H1 (cell line): ENCODE results near the gene UNK. TPM values are rescaled to one million over a fixed set of nuclear protein-coding genes. Genes with fewer than 3 reads are reported as not detected.
"Not testable (repeated sequence)": the region's sequence is repeated elsewhere in the genome, so short reads cannot be mapped to it uniquely, and the experiment has no call there.

Experiments
- CTCF ChIA-PET: fragments of 300-600 bp; sonication (Branson Sonifier 250); formaldehyde crosslinking; loops from one replicate; lab custom pipeline; 2021; ENCODE audit not compliant: partially characterized antibody; lab: Charles Lee
- POLR2A ChIA-PET: fragments of 300-600 bp; sonication (Branson Sonifier 250); formaldehyde crosslinking; loops from one replicate; lab custom pipeline; 2021; ENCODE audit warnings: inconsistent platforms; ENCODE audit not compliant: partially characterized antibody; lab: Charles Lee
- DNase-seq, 2 experiments: peaks; one replicate each; pipeline versions ENCODE4 v3.0.0 to v3.0.0-alpha.2; 2010 to 2022; ENCODE audit warnings: low spot score in 2 of 2, low read depth in 1 of 2, mixed read lengths in 1 of 2
- FAIRE-seq: peaks from 2 replicates; lab custom pipeline; 2011; peaks lifted over from hg19 to GRCh38; lab: Jason Lieb, UNC
- H2AFZ ChIP-seq: 2 replicates; pipeline ENCODE4 v1.8.1; 2012; ENCODE audit warnings: low read length, inconsistent platforms
- H2AK5ac ChIP-seq: 2 replicates; pipeline ENCODE4 v1.6.1; 2013; ENCODE audit warnings: low read depth, low read length
- H2BK120ac ChIP-seq: replicated peaks from 2 replicates; pipeline ENCODE3; 2013; ENCODE audit warnings: low read depth, low read length, inconsistent platforms
- H2BK12ac ChIP-seq: 2 replicates; pipeline ENCODE4 v1.6.1; 2013; ENCODE audit warnings: low read depth, low read length
- H2BK15ac ChIP-seq: 2 replicates; pipeline ENCODE4 v1.6.1; 2013; ENCODE audit warnings: low read length
- H2BK20ac ChIP-seq: 2 replicates; pipeline ENCODE4 v1.6.1; 2013; ENCODE audit warnings: low read length
- H2BK5ac ChIP-seq: 2 replicates; pipeline ENCODE4 v1.6.1; 2013; ENCODE audit warnings: low read depth, low read length
- H3K14ac ChIP-seq: 2 replicates; pipeline ENCODE4 v1.6.1; 2013; ENCODE audit warnings: inconsistent platforms; ENCODE audit not compliant: insufficient read length
- H3K18ac ChIP-seq: 2 replicates; pipeline ENCODE4 v1.6.1; 2013; ENCODE audit warnings: low read length; ENCODE audit errors: extremely low read depth
- H3K23ac ChIP-seq: 2 replicates; pipeline ENCODE4 v1.6.1; 2013; ENCODE audit warnings: inconsistent platforms; ENCODE audit not compliant: insufficient read length
- H3K23me2 ChIP-seq: 2 replicates; pipeline ENCODE4 v1.6.1; 2013; ENCODE audit warnings: low read depth, low read length
- H3K27ac ChIP-seq: 2 replicates; pipeline ENCODE4 v1.6.1; 2011; ENCODE audit warnings: low read depth, low read length, inconsistent platforms
- H3K27me3 ChIP-seq, 4 experiments: replicated peaks in 1 of 4; 1 replicate in 1 of 4; 2 replicates in 3 of 4; pipeline versions ENCODE4 v1.6.1 to v1.8.1; 2011 to 2013; ENCODE audit warnings: low read length in 3 of 4, mild to moderate bottlenecking in 3 of 4, inconsistent platforms in 2 of 4, mixed read lengths in 2 of 4, moderate library complexity in 1 of 4; ENCODE audit not compliant: control insufficient read depth in 3 of 4, insufficient read depth in 3 of 4; ENCODE audit errors: extremely low read depth in 1 of 4
- H3K36me3 ChIP-seq, 4 experiments: 2 replicates each; pipeline versions ENCODE4 v1.6.1 to v1.8.1; 2011 to 2013; ENCODE audit warnings: mild to moderate bottlenecking in 4 of 4, low read length in 3 of 4, moderate library complexity in 2 of 4, control low read depth in 1 of 4, inconsistent platforms in 1 of 4; ENCODE audit not compliant: insufficient read depth in 4 of 4, control insufficient read depth in 2 of 4
- H3K4ac ChIP-seq: replicated peaks from 2 replicates; pipeline ENCODE3; 2013; ENCODE audit warnings: low read length, low read depth, mixed read lengths, inconsistent platforms; ENCODE audit not compliant: insufficient read length
- H3K4me1 ChIP-seq, 4 experiments: replicated peaks in 1 of 4; 1 replicate in 1 of 4; 2 replicates in 3 of 4; pipeline versions ENCODE4 v1.6.1 to v1.8.1; 2011 to 2013; ENCODE audit warnings: low read length in 3 of 4, inconsistent platforms in 2 of 4, mixed read lengths in 1 of 4; ENCODE audit not compliant: insufficient read depth in 4 of 4, control insufficient read depth in 3 of 4
- H3K4me2 ChIP-seq, 2 experiments: 2 replicates each; pipeline versions ENCODE4 v1.6.1 to v1.8.1; 2011 to 2013; ENCODE audit warnings: low read depth in 2 of 2, low read length in 2 of 2, control low read depth in 1 of 2, inconsistent platforms in 1 of 2, mild to moderate bottlenecking in 1 of 2; ENCODE audit not compliant: insufficient read depth in 1 of 2
- H3K4me3 ChIP-seq, 4 experiments: fragments of 200-600, 300-600 bp in 1 of 4; sonication (generic), shearing (Covaris generic), sonication (Bioruptor Twin) in 1 of 4; 2 replicates each; pipeline versions ENCODE4 v1.5.1 to v1.8.1; 2011 to 2016; ENCODE audit warnings: low read length in 4 of 4, low read depth in 3 of 4, control low read depth in 2 of 4, inconsistent platforms in 2 of 4, mild to moderate bottlenecking in 2 of 4, mixed read lengths in 1 of 4, moderate library complexity in 1 of 4; ENCODE audit not compliant: insufficient read depth in 2 of 4; ENCODE audit errors: extremely low read depth in 1 of 4
- H3K56ac ChIP-seq: replicated peaks from 2 replicates; pipeline ENCODE3; 2013; ENCODE audit warnings: low read depth, mild to moderate bottlenecking, mixed read lengths, low read length, inconsistent platforms; ENCODE audit not compliant: insufficient read length
- H3K79me1 ChIP-seq: 2 replicates; pipeline ENCODE4 v1.6.1; 2013; ENCODE audit warnings: low read depth, low read length, control low read depth
- H3K79me2 ChIP-seq, 2 experiments: 2 replicates each; pipeline versions ENCODE4 v1.6.1 to v1.8.1; 2012 to 2013; ENCODE audit warnings: low read length in 2 of 2, mild to moderate bottlenecking in 2 of 2, inconsistent platforms in 1 of 2; ENCODE audit not compliant: insufficient read depth in 2 of 2, control insufficient read depth in 1 of 2
- H3K9ac ChIP-seq, 4 experiments: replicated peaks in 1 of 4; 1 replicate in 1 of 4; 2 replicates in 3 of 4; pipeline versions ENCODE4 v1.6.1 to v1.8.1; 2011 to 2013; ENCODE audit warnings: low read depth in 3 of 4, low read length in 3 of 4, control low read depth in 2 of 4, mild to moderate bottlenecking in 2 of 4, moderate library complexity in 2 of 4, inconsistent platforms in 1 of 4; ENCODE audit errors: extremely low read depth in 1 of 4
- H3K9me3 ChIP-seq, 2 experiments: 2 replicates each; pipeline versions ENCODE4 v1.6.1 to v1.8.1; 2012 to 2013; ENCODE audit warnings: mild to moderate bottlenecking in 2 of 2, moderate library complexity in 2 of 2, control low read depth in 1 of 2, inconsistent platforms in 1 of 2, low read depth in 1 of 2, low read length in 1 of 2, mixed read lengths in 1 of 2; ENCODE audit not compliant: insufficient read depth in 2 of 2
- H4K20me1 ChIP-seq, 2 experiments: replicated peaks in 1 of 2; 2 replicates each; pipeline versions ENCODE3 to v1.8.1; 2011 to 2013; ENCODE audit warnings: inconsistent platforms in 2 of 2, low read length in 2 of 2, mild to moderate bottlenecking in 1 of 2; ENCODE audit not compliant: insufficient read depth in 2 of 2, control insufficient read depth in 1 of 2
- H4K5ac ChIP-seq: 2 replicates; pipeline ENCODE4 v1.6.1; 2013; ENCODE audit warnings: low read length, low read depth, mixed read lengths, inconsistent platforms; ENCODE audit not compliant: insufficient read length
- H4K8ac ChIP-seq: 2 replicates; pipeline ENCODE4 v1.8.0; 2013; ENCODE audit warnings: mild to moderate bottlenecking, moderate library complexity, low read length, inconsistent platforms; ENCODE audit not compliant: insufficient read depth; ENCODE audit errors: extremely low read depth
- H4K91ac ChIP-seq: replicated peaks from 2 replicates; pipeline ENCODE3; 2013; ENCODE audit warnings: low read length, mixed read lengths, inconsistent platforms; ENCODE audit not compliant: insufficient read length
- CREB1 ChIP-seq: IDR thresholded peaks from 2 replicates; pipeline ENCODE4 v1.6.1; 2012; ENCODE audit warnings: inconsistent platforms
- CTCF ChIP-seq, 3 experiments: IDR thresholded peaks; 1 replicate in 2 of 3; 2 replicates in 1 of 3; pipeline versions ENCODE4 v1.5.1 to v1.6.1; 2011; ENCODE audit warnings: low read length in 3 of 3, mild to moderate bottlenecking in 3 of 3, inconsistent platforms in 2 of 3, low read depth in 1 of 3, moderate library complexity in 1 of 3; ENCODE audit not compliant: insufficient read depth in 1 of 3; ENCODE audit errors: control extremely low read depth in 1 of 3
- GABPA ChIP-seq: IDR thresholded peaks from 2 replicates; pipeline ENCODE4 v1.6.1; 2011; ENCODE audit warnings: mild to moderate bottlenecking, low read length, moderate library complexity, borderline replicate concordance; ENCODE audit not compliant: insufficient read depth
- MAX ChIP-seq: IDR thresholded peaks from 2 replicates; pipeline ENCODE4 v1.6.1; 2012; ENCODE audit warnings: inconsistent platforms
- SIRT6 ChIP-seq: IDR thresholded peaks from one replicate; pipeline ENCODE4 v1.7.1; 2012; ENCODE audit warnings: low read length, inconsistent platforms
- TBP ChIP-seq: IDR thresholded peaks from 2 replicates; pipeline ENCODE4 v1.6.1; 2011; ENCODE audit warnings: low read depth, low read length, improper control_type of control experiment
- WGBS, 2 experiments: shearing (Covaris generic) in 1 of 2; methylation state at CpG; one replicate each; pipeline versions ENCODE4 v1.1.6 to v1.1.7; 2013 to 2015; ENCODE audit warnings: low lambda C conversion rate in 2 of 2, mixed read lengths in 2 of 2, inconsistent platforms in 1 of 2, low coverage in 1 of 2, missing lambda C conversion rate in 1 of 2; ENCODE audit not compliant: insufficient replicate concordance in 2 of 2, insufficient coverage in 1 of 2, insufficient read length in 1 of 2; ENCODE audit errors: extremely low coverage in 1 of 2, missing lambda C conversion rate in 1 of 2; 5-methylcytosine and 5-hydroxymethylcytosine counted together
- polyA plus RNA-seq, 7 experiments: library from polyadenylated mRNA; depleted of rRNA in 3 of 7; stranded (reverse) in 5 of 7; unstranded in 2 of 7; fragments of >200 nt in 5 of 7; fragments of 200-250 nt in 2 of 7; gene quantifications; 1 replicate in 5 of 7; 2 replicates in 1 of 7; 4 replicates in 1 of 7; pipeline versions ENCODE4 v1.2.1 to v1.2.3, GENCODE V29; 2011 to 2013; ENCODE audit warnings: missing spikeins in 2 of 7, mixed read lengths in 2 of 7
- total RNA-seq: library from RNA; stranded (reverse); fragmentation: NEBNext Ultra II Directional; extraction: Animal tissue kit (Norgen Biotek cat#: 25700); gene quantifications from 2 replicates; pipeline ENCODE4 v1.2.1, GENCODE V29; 2021

UNK gene
- total and polyA plus RNA-seq, 2 of the 8 experiments (the other 6 are each of a cell fraction or from before 2014, with no cell fraction given) = 24.2 to 33.3 TPM

GRCh38 chr17:75850928-75851692 lies 66.5 kb downstream of the UNK start (continued):
- no peak for TF ChIP-seq GABPA
- TF ChIP-seq SIRT6 = no peak
- TF ChIP-seq CTCF (IDR thresholded peaks at IDR 0.05; ENCODE audit: control extremely low read depth in 1 of 3, insufficient read depth in 1 of 3, low read depth in 1 of 3, low read length in 3 of 3) = no peak
- no peak for TF ChIP-seq TBP
- TF ChIP-seq CREB1 = no peak
- no peak for TF ChIP-seq MAX

GRCh38 chr17:75851693-75851991 lies 67.0 kb downstream of the UNK start:
- H4K8ac ChIP-seq, H3K9ac ChIP-seq, H4K91ac ChIP-seq, H3K4me1 ChIP-seq, H3K18ac ChIP-seq, H4K20me1 ChIP-seq, H3K4ac ChIP-seq, H2BK120ac ChIP-seq, H3K56ac ChIP-seq, H2BK20ac ChIP-seq, DNase-seq, H2AK5ac ChIP-seq, FAIRE-seq, H2AFZ ChIP-seq, H3K23me2 ChIP-seq, H3K14ac ChIP-seq, H2BK15ac ChIP-seq, H3K27ac ChIP-seq, H3K79me2 ChIP-seq, H2BK5ac ChIP-seq, H2BK12ac ChIP-seq, H3K27me3 ChIP-seq, H3K23ac ChIP-seq, H3K9me3 ChIP-seq, H4K5ac ChIP-seq, H3K4me3 ChIP-seq, H3K79me1 ChIP-seq, H3K4me2 ChIP-seq: not testable (repeated sequence)
- POLR2A ChIA-PET = interaction anchor here (0.7 to 2.3 kb wide), 2 partner anchors 47 to 72 kb away, joined by 4 to 7 read pairs; no protein-coding TSS in a partner anchor
- 95% methylated on average over 15 of the region's 15 CpGs; no CpG with 5 or more reads in 1 of the 2 experiments for WGBS, 2 experiments
- CTCF ChIA-PET = interaction anchor here (1.6 to 27.2 kb wide), 3 partner anchors 7 to 26 kb away, joined by 3 to 563 read pairs (median 162); partner anchors contain the start of genes TRIM47 and WBP2
- H3K36me3 ChIP-seq = peaks cover 7 to 35% (median 25%) of the 10 kb centered on the region in 4 experiments
